HG02642 (cell line): Measurements from ENCODE around the gene NEDD4L.

ENCODE experiments used
- ATAC-seq: cut with Tn5 transposase; IDR thresholded peaks from one replicate; pipeline ENCODE4 v1.9.1; 2021; ENCODE audit warnings: mild to moderate bottlenecking; ENCODE audit not compliant: unreplicated experiment, poor library complexity

The NEDD4L gene

GRCh38 chr18:58351776-58352175 is 307.8 kb downstream of the NEDD4L start:
- no peak for ATAC-seq

GRCh38 chr18:58353581-58353980 is 309.6 kb downstream of the NEDD4L start:
- ATAC-seq: no peak

GRCh38 chr18:58354051-58354450 is 310.0 kb downstream of the NEDD4L start:
- no peak for ATAC-seq

GRCh38 chr18:58354791-58355190 is 310.8 kb downstream of the NEDD4L start:
- ATAC-seq: no peak

GRCh38 chr18:58355243-58355642 is 311.2 kb downstream of the NEDD4L start:
- ATAC-seq: no peak

- ATAC-seq: no peak
Observed at GRCh38 chr18:58359218-58359617, 315.2 kb downstream of the NEDD4L start.

- no peak for ATAC-seq
Observed at GRCh38 chr18:58359620-58360019, 315.6 kb downstream of the NEDD4L start.

- no peak for ATAC-seq
Observed at GRCh38 chr18:58360324-58360723, 316.3 kb downstream of the NEDD4L start.

- ATAC-seq: no peak
Observed at GRCh38 chr18:58361212-58361611, 317.2 kb downstream of the NEDD4L start.

GRCh38 chr18:58362027-58362575 is 318.1 kb downstream of the NEDD4L start:
- no peak for ATAC-seq

GRCh38 chr18:58362829-58363271 is 318.8 kb downstream of the NEDD4L start:
- no peak for ATAC-seq

- ATAC-seq: no peak
Observed at GRCh38 chr18:58363767-58364540, 319.9 kb downstream of the NEDD4L start.

- ATAC-seq: no peak
Observed at GRCh38 chr18:58364876-58365528, 321.0 kb downstream of the NEDD4L start.

- ATAC-seq: no peak
Observed at GRCh38 chr18:58367425-58368140, 323.6 kb downstream of the NEDD4L start.

- ATAC-seq: no peak
Observed at GRCh38 chr18:58369616-58370015, 325.6 kb downstream of the NEDD4L start.

- no peak for ATAC-seq
Observed at GRCh38 chr18:58370038-58370580, 326.1 kb downstream of the NEDD4L start.

GRCh38 chr18:58370612-58371011 is 326.6 kb downstream of the NEDD4L start:
- no peak for ATAC-seq

- no peak for ATAC-seq
Observed at GRCh38 chr18:58373481-58373880, 329.5 kb downstream of the NEDD4L start.

GRCh38 chr18:58375051-58375450 is 331.0 kb downstream of the NEDD4L start:
- no peak for ATAC-seq
